A673 (cell line): ENCODE results near the gene BCKDK.

Experiments
- CTCF ChIP-seq: fragments of 300-800, 200-600 bp; sonication (generic); conservative IDR thresholded peaks from 2 replicates; pipeline ENCODE4 v1.5.1; 2017; ENCODE audit warnings: low read depth, mild to moderate bottlenecking, antibody characterized with exemption, low read length, moderate library complexity, mixed read lengths
- EZH2 ChIP-seq: fragments of 200-600 bp; sonication (generic); IDR thresholded peaks from 2 replicates; pipeline ENCODE4 v1.6.1; 2017; ENCODE audit warnings: borderline replicate concordance, low read depth, mild to moderate bottlenecking, mixed read lengths, antibody characterized with exemption, low read length; ENCODE audit not compliant: poor library complexity, severe bottlenecking

- TF ChIP-seq CTCF: no peak
- TF ChIP-seq EZH2: no peak
Measured at GRCh38 chr16:31086629-31086906, 21.6 kb upstream of the BCKDK start.
